Osteoblast (primary cell): ENCODE results near the gene DGKI. TPM values are rescaled to one million over a fixed set of nuclear protein-coding genes. Genes with fewer than 3 reads are reported as not detected.

Source experiments
- DNase-seq: peaks from one replicate; pipeline ENCODE4 v3.0.0; 2011; ENCODE audit warnings: low spot score, mixed read lengths; ENCODE audit not compliant: insufficient read length; ENCODE audit errors: missing footprints
- H2AFZ ChIP-seq: 2 replicates; pipeline ENCODE4 v1.6.0; 2011; ENCODE audit warnings: mild to moderate bottlenecking, low read length
- H3K27ac ChIP-seq: 2 replicates; pipeline ENCODE4 v1.5.1; 2011; ENCODE audit warnings: mild to moderate bottlenecking, low read depth, low read length, moderate library complexity
- H3K27me3 ChIP-seq: 2 replicates; pipeline ENCODE4 v1.6.0; 2012; ENCODE audit warnings: mild to moderate bottlenecking, control low read depth, inconsistent platforms, low read length, moderate library complexity; ENCODE audit not compliant: insufficient read depth
- H3K36me3 ChIP-seq: 2 replicates; pipeline ENCODE4 v1.5.1; 2011; ENCODE audit warnings: mild to moderate bottlenecking, low read length, control low read depth, moderate library complexity; ENCODE audit not compliant: insufficient read depth
- H3K4me1 ChIP-seq: 2 replicates; pipeline ENCODE4 v1.5.1; 2011; ENCODE audit warnings: mild to moderate bottlenecking, low read length, control low read depth, moderate library complexity; ENCODE audit not compliant: insufficient read depth
- H3K4me2 ChIP-seq: 2 replicates; pipeline ENCODE4 v1.6.0; 2011; ENCODE audit warnings: mild to moderate bottlenecking, low read length; ENCODE audit not compliant: insufficient read depth
- H3K4me3 ChIP-seq: fragments of 200-600 bp; sonication (generic); 3 replicates; pipeline ENCODE4 v1.5.1; 2012; ENCODE audit warnings: mild to moderate bottlenecking, low read length, inconsistent platforms; ENCODE audit not compliant: insufficient read depth
- H3K79me2 ChIP-seq: 2 replicates; pipeline ENCODE4 v1.6.0; 2012; ENCODE audit warnings: mild to moderate bottlenecking, low read length, control low read depth, inconsistent platforms; ENCODE audit not compliant: insufficient read depth
- H3K9me3 ChIP-seq: 2 replicates; pipeline ENCODE4 v1.5.1; 2011; ENCODE audit warnings: low read depth, low read length, control low read depth
- H4K20me1 ChIP-seq: 2 replicates; pipeline ENCODE4 v1.6.0; 2012; ENCODE audit warnings: mild to moderate bottlenecking, low read length, control low read depth; ENCODE audit not compliant: insufficient read depth
- total RNA-seq: library from RNA; depleted of rRNA; stranded (reverse); fragments of >200 nt; gene quantifications from 2 replicates; pipeline ENCODE4 v1.2.3, GENCODE V29; 2012
- TF ChIP-seq, protein P1 (sequence below): IDR thresholded peaks from 2 replicates; pipeline ENCODE4 v1.5.1; 2011; ENCODE audit warnings: mild to moderate bottlenecking, low read depth, low read length, moderate library complexity; ENCODE audit errors: extremely low read depth

The DGKI gene
- total RNA-seq, 1 donor, result 19.2 TPM

DNA sequence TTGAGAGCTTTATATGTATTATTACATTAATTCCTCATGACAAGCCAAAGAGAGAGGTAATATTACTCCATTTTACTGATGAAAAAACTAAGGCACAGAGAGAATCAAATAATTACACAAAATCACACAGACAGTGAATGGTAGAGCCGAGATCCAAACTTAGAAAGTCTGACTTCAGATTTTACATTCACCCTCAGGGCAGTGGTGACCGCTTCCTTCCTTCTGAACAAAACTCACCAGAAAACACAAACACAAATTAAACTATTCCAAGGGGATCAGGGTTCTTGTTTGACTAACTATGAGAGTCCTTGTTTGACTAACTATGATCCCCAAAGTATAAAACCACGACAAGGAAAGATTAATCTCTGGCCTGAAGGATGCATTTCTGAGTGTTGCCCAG lies 435.3 kb downstream of the DGKI start:
- Histone ChIP-seq H3K27ac (no peak overlapping the region), H3K4me1 (peaks cover 4% of the 10 kb centered on the region), H3K9me3 (no peaks in the 10 kb centered on the region), H3K79me2 (no peaks in the 10 kb centered on the region), H2AFZ (no peak overlapping the region), H3K36me3 (no peaks in the 10 kb centered on the region), H3K4me3 (no peak overlapping the region), H3K27me3 (no peaks in the 10 kb centered on the region), H3K4me2 (no peak overlapping the region), H4K20me1 (no peaks in the 10 kb centered on the region)
- TF ChIP-seq, protein P1, sequence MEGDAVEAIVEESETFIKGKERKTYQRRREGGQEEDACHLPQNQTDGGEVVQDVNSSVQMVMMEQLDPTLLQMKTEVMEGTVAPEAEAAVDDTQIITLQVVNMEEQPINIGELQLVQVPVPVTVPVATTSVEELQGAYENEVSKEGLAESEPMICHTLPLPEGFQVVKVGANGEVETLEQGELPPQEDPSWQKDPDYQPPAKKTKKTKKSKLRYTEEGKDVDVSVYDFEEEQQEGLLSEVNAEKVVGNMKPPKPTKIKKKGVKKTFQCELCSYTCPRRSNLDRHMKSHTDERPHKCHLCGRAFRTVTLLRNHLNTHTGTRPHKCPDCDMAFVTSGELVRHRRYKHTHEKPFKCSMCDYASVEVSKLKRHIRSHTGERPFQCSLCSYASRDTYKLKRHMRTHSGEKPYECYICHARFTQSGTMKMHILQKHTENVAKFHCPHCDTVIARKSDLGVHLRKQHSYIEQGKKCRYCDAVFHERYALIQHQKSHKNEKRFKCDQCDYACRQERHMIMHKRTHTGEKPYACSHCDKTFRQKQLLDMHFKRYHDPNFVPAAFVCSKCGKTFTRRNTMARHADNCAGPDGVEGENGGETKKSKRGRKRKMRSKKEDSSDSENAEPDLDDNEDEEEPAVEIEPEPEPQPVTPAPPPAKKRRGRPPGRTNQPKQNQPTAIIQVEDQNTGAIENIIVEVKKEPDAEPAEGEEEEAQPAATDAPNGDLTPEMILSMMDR, result no peak
- DNase-seq, result no peak

GRCh38 chr7:137408126-137408525 lies 438.6 kb downstream of the DGKI start:
- no peaks in the 10 kb centered on the region for H3K27me3 ChIP-seq
- no peaks in the 10 kb centered on the region for H3K79me2 ChIP-seq
- H3K4me1 ChIP-seq, result peaks cover 12% of the 10 kb centered on the region
- no peak overlapping the region for H3K4me2 ChIP-seq
- H3K27ac ChIP-seq, result no peak overlapping the region
- no peak overlapping the region for H3K4me3 ChIP-seq
- peak; percentile 37 for DNase-seq
- H3K36me3 ChIP-seq, result no peaks in the 10 kb centered on the region
- no peaks in the 10 kb centered on the region for H3K9me3 ChIP-seq
- TF ChIP-seq, protein P1, result no peak
- no peaks in the 10 kb centered on the region for H4K20me1 ChIP-seq
- H2AFZ ChIP-seq, result no peak overlapping the region

GRCh38 chr7:137407078-137407477 lies 439.7 kb downstream of the DGKI start:
- H3K4me3 ChIP-seq, result no peak overlapping the region
- no peaks in the 10 kb centered on the region for H3K36me3 ChIP-seq
- no peaks in the 10 kb centered on the region for H3K27me3 ChIP-seq
- peaks cover 12% of the 10 kb centered on the region for H3K4me1 ChIP-seq
- no peaks in the 10 kb centered on the region for H3K9me3 ChIP-seq
- H2AFZ ChIP-seq, result no peak overlapping the region
- H4K20me1 ChIP-seq, result no peaks in the 10 kb centered on the region
- H3K4me2 ChIP-seq, result no peak overlapping the region
- no peaks in the 10 kb centered on the region for H3K79me2 ChIP-seq
- DNase-seq, result no peak
- TF ChIP-seq, protein P1, result no peak
- H3K27ac ChIP-seq, result no peak overlapping the region

DNA sequence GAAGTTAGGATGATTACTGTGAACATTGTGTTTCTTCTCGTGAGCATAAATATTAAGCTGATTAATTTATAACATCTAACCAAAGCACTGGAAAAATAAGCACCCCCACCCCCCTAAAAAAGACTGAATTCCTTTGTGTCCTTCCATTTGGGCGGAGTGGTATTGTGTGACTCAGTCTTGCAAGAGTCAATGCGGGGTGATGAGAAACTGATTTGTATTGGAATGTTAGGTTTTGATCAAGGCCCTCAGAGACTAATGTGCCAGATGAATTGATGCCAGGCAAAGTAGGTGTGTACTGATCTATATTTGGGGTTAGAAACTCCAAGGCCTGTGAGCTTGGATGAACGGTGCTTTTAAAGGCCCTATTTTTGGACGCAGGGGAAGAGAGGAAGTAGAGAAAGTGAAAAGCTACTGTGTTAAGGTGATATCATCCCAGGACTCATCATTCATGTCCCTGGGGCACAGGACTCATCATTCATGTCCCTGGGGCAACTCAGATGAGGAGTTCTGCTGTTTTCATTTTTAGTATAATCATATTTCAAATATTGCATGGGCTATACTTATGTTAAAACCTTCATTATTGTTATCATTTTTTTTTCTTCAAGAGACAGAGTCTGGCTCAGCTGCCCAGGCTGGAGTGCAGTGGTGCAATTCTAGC lies 442.0 kb downstream of the DGKI start:
- H3K27me3 ChIP-seq, result no peaks in the 10 kb centered on the region
- H3K27ac ChIP-seq, result no peak overlapping the region
- DNase-seq, result peak; percentile 17
- peaks cover 17% of the 10 kb centered on the region for H3K4me1 ChIP-seq
- H3K4me3 ChIP-seq, result no peak overlapping the region
- no peaks in the 10 kb centered on the region for H3K9me3 ChIP-seq
- no peaks in the 10 kb centered on the region for H4K20me1 ChIP-seq
- H3K4me2 ChIP-seq, result no peak overlapping the region
- TF ChIP-seq, protein P1, result no peak
- no peaks in the 10 kb centered on the region for H3K36me3 ChIP-seq
- H2AFZ ChIP-seq, result no peak overlapping the region
- no peaks in the 10 kb centered on the region for H3K79me2 ChIP-seq
